Measurements from ENCODE around the gene RB1. TPM values are rescaled to one million over a fixed set of nuclear protein-coding genes. Genes with fewer than 3 reads are reported as not detected.

RB1 gene
- total RNA-seq, 1 experiment from 2014 or later: 57.1 TPM

DNA sequence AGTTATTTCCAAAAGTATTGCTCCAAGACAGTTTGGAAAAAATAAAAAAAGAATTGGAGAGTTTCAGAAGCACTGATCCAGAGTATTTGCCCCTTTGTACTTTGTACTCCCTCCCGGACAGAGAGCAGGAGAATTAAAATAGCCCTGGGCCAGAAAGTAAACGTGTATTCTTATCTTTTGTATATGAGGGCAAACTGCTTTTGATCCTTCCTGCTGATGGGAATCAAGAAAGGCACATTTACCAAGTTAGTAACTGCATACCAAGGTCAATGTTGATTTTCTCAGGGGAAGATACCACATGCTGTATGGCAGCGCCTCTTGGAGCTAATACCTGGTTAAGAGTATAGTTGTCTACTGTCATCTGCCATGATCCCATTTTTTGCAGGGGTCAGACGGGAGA is 10.9 kb upstream of the RB1 start:
- intact Hi-C loops (cut with micrococcal nuclease; ENCODE audit: unreplicated experiment): no loop called here
- ChIA-PET POLR2A (ENCODE audit: low non-redundant PET) (no interaction called here), CTCF (no interaction called here)
- no peak overlapping the region for H3K27ac ChIP-seq (ENCODE audit: low read depth, low read length, poor library complexity, severe bottlenecking)
- H3K36me3 ChIP-seq (ENCODE audit: insufficient read depth, low read length, poor library complexity, severe bottlenecking): no peaks in the 10 kb centered on the region
- no peaks in the 10 kb centered on the region for H3K9me3 ChIP-seq (ENCODE audit: low read depth, low read length, poor library complexity, severe bottlenecking)
- no peaks in the 10 kb centered on the region for H3K4me1 ChIP-seq (ENCODE audit: insufficient read depth, low read length, poor library complexity, severe bottlenecking)
- TF ChIP-seq CTCF (conservative IDR thresholded peaks at IDR 0.05; ENCODE audit: low read depth, low read length): no peak
- TF ChIP-seq EZH2 (IDR thresholded peaks at IDR 0.05; ENCODE audit: borderline replicate concordance, low read depth, low read length, poor library complexity, severe bottlenecking): no peak
- BruUV-seq (replicated peaks): no TSS peak
- H3K27me3 ChIP-seq (replicated peaks; ENCODE audit: insufficient read depth, low read depth, low read length, poor library complexity): no peaks in the 10 kb centered on the region
- DNase-seq (ENCODE audit: low spot score): no peak
- no peak overlapping the region for H3K4me3 ChIP-seq (ENCODE audit: low read depth, low read length, poor library complexity, severe bottlenecking)

DNA sequence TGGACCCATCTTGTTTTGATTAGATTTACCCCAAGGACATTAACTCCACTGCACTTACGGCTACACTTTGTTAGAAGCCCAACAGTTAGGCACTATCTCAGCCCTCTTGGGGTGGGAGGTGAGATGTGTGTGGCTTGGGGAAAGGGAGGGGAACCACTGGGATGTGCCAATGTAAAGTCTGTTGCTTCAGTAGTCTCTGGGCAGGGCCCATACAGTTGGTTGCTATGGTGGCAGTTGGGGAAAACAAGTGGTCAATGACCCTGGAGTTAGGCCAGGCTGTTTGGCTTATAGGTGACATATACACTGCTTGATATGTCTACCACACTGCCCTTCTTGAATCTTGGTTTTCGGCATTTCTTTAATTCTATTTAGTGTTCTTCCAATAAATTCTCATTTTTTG is 8.9 kb upstream of the RB1 start:
- intact Hi-C loops (cut with micrococcal nuclease; ENCODE audit: unreplicated experiment): no loop called here
- CTCF ChIA-PET: no interaction called here
- BruUV-seq (replicated peaks): no TSS peak
- Histone ChIP-seq H3K4me1 (ENCODE audit: insufficient read depth, low read length, poor library complexity, severe bottlenecking) (no peaks in the 10 kb centered on the region), H3K9me3 (ENCODE audit: low read depth, low read length, poor library complexity, severe bottlenecking) (no peaks in the 10 kb centered on the region), H3K4me3 (ENCODE audit: low read depth, low read length, poor library complexity, severe bottlenecking) (no peak overlapping the region), H3K36me3 (ENCODE audit: insufficient read depth, low read length, poor library complexity, severe bottlenecking) (no peaks in the 10 kb centered on the region), H3K27ac (ENCODE audit: low read depth, low read length, poor library complexity, severe bottlenecking) (no peak overlapping the region), H3K27me3 (replicated peaks; ENCODE audit: insufficient read depth, low read depth, low read length, poor library complexity) (no peaks in the 10 kb centered on the region)
- POLR2A ChIA-PET (ENCODE audit: low non-redundant PET): no interaction called here
- no peak for DNase-seq (ENCODE audit: low spot score)
- TF ChIP-seq EZH2 (IDR thresholded peaks at IDR 0.05; ENCODE audit: borderline replicate concordance, low read depth, low read length, poor library complexity, severe bottlenecking) (no peak), CTCF (conservative IDR thresholded peaks at IDR 0.05; ENCODE audit: low read depth, low read length) (no peak)

DNA sequence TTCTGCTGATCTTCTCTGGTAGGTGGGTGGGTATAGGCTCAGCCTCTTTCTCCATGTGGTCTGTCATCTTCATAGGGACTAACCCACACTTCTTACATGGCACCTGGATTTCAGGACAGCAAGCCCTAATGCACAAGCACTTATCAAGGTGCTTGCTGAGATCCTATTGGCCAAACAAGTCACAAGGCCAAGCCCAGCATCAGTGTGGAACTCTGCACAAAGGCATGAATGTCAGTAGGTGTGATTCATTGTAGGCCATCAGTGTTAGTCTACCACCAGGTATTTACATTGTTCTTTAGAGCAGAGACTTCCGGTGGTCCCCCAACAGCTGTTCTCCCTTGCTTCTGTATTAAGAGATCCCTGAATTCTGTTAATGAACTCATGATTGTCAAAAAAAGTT is 8.3 kb upstream of the RB1 start:
- CTCF ChIA-PET: no interaction called here
- TF ChIP-seq EZH2 (IDR thresholded peaks at IDR 0.05; ENCODE audit: borderline replicate concordance, low read depth, low read length, poor library complexity, severe bottlenecking): no peak
- TF ChIP-seq CTCF (conservative IDR thresholded peaks at IDR 0.05; ENCODE audit: low read depth, low read length): no peak
- intact Hi-C loops (cut with micrococcal nuclease; ENCODE audit: unreplicated experiment): no loop called here
- Histone ChIP-seq H3K27me3 (replicated peaks; ENCODE audit: insufficient read depth, low read depth, low read length, poor library complexity) (no peaks in the 10 kb centered on the region), H3K4me1 (ENCODE audit: insufficient read depth, low read length, poor library complexity, severe bottlenecking) (no peaks in the 10 kb centered on the region), H3K27ac (ENCODE audit: low read depth, low read length, poor library complexity, severe bottlenecking) (no peak overlapping the region), H3K4me3 (ENCODE audit: low read depth, low read length, poor library complexity, severe bottlenecking) (no peak overlapping the region), H3K36me3 (ENCODE audit: insufficient read depth, low read length, poor library complexity, severe bottlenecking) (no peaks in the 10 kb centered on the region), H3K9me3 (ENCODE audit: low read depth, low read length, poor library complexity, severe bottlenecking) (no peaks in the 10 kb centered on the region)
- no TSS peak for BruUV-seq (replicated peaks)
- POLR2A ChIA-PET (ENCODE audit: low non-redundant PET): no interaction called here
- DNase-seq (ENCODE audit: low spot score): no peak

All from A673 (cell line).